Activated naive CD4-positive, alpha-beta T cell (primary cell): Measurements from ENCODE around the gene CUL3.
"Not testable (repeated sequence)": the region's sequence is repeated elsewhere in the genome, so short reads cannot be mapped to it uniquely, and the experiment has no call there.

Source experiments
- DNase-seq, 4 experiments: peaks; one replicate each; lab custom pipeline; 2025; lab: John Stamatoyannopoulos, UW

CUL3 gene

DNA sequence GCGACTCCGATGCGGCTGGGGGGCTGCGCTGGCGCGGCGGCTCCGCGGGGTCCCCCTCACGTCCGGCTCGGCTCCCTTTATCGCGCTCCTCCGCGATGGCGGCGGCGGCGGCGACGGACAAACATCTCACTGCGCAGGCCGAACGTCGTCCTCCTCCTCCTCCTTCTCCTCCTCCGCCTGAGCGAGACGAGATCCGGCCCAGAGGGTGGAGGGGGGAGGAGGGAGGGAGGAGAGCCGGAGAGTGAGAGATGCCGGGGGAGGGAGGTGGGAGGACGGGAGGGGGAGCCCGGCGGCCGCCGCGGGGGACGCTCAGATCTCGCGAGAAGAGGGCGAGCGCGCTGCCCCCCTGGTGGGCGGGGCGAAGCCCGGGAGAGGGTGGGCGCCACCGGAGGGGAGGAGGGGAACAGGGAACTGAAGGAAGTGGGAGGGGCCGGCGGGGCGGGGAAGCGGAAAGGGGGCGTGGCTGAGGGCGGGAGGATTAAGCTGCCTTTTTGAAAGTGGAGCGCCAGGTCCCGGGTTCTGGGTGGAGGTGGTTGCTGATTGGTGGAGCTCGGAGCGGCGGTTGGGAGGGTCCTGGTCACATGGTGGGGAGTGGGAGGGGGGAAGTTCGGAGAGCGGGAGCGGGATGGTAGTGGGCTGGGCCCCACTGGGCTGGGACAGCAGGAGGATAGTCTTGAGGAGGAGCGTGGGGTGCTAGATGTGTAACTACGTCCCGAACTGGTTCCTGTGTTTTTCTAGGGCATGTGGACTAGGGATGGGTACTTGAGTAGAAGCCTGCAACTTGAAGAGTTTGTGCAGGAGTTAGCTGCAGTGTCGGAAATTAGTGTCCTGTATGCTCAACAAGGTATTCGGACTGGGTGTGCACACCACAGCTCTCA is at the start of gene CUL3:
CUL3 (minus strand) TSS at position 153 of the 878 bp plus-strand sequence. CDS start 354 bp downstream, outside the sequence.
- DNase-seq = peak; percentile 99

DNA sequence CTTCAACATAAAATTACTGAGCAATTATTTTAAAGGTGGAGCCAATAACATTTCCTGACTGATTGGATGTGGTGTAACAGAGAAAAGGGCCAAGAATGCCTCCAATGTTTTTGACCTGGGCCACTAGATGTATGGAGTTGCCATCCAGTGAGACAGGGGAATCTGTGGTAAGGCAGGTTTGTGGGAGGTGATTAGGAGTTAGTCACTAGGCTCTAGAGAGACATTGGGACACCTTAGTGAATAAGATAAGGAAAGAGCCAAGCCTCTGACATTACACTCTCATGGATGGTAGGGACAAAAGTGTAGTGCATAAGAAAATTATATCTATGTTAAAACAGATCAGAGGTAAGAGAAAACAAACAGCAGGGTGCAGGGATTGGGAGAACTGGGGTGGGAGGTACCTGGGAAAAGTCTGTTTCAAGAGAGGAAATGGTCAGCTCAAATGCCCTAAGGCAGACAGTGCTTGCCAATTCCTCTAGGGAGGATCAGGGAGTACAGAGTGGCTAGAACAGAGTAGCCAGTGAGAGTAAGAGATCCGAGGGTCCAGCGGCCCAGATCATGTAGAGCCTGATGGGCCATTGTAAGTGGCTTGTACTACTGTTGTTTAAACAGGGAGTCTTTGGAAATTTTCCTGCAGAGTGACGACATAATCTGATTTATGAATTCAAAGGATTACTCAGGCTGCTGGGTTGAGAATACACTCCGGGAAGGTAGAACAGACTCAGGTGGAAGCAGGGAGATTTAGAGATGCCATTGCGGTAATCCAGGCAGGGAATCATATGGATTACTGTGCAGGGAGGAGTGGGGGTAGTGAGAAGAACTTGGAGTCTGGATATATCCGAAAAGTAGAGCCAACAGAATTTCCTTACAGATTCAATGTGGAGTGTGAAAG is 45.7 kb upstream of the CUL3 start:
- DNase-seq = no peak

GRCh38 chr2:224628416-224628815 is 43.3 kb upstream of the CUL3 start:
- DNase-seq = no peak

GRCh38 chr2:224626735-224627134 is 41.6 kb upstream of the CUL3 start:
- no peak for DNase-seq

GRCh38 chr2:224613543-224614286 is 28.6 kb upstream of the CUL3 start:
- no peak for DNase-seq

- DNase-seq = no peak
Measured at GRCh38 chr2:224612578-224612977, 27.4 kb upstream of the CUL3 start.

- no peak for DNase-seq
Measured at GRCh38 chr2:224611938-224612337, 26.8 kb upstream of the CUL3 start.

DNA sequence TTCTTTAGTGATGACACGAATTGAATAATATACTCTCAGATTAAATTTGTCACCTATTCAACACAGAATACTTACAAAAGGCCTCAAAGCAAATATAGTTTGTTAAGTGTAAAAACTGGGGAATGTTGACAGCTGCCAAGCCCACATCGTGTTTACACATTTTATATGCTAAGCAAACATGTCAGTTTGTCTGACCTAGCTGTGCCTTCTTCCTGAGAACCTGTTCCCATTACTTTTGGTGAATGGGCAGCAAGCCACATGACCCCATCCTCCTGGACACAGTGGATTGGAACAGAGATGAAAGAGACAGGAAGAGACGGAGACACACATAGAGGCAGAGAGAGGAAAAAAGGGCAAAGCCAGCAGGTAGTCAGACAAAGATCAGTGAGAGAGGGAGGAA is 22.9 kb upstream of the CUL3 start:
- no peak for DNase-seq

DNA sequence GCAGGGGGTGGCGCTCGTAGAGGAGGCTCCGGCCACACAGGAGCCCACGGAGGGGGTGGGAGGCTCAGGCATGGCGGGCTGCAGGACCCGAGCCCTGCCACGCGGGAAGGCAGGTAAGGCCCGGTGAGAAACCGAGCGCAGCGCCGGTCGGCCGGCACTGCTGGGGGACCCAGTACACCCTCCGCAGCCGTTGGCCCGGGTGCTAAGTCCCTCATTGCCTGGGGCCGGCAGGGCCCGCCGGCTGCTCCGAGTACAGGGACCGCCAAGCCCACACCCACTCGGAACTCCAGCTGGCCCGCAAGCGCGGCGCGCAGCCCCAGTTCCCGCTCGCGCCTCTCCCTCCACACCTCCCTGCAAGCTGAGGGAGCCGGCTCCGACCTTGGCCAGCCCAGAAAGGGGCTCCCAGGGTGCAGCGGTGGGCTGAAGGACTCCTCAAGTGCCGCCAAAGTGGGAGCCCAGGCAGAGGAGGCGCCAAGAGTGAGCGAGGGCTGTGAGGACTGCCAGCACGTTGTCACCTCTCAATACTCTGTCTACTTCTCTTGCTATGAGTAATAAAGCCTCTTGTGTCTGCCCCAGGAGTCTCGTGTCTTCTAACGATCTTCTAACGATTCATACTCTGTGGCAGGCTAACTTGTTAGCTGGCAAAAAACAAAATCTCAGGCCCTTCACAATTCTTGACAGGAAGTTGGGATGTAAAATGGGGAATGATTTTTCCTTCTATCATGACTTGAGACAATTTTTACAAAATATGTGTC is 18.8 kb upstream of the CUL3 start:
- DNase-seq = not testable (repeated sequence)

DNA sequence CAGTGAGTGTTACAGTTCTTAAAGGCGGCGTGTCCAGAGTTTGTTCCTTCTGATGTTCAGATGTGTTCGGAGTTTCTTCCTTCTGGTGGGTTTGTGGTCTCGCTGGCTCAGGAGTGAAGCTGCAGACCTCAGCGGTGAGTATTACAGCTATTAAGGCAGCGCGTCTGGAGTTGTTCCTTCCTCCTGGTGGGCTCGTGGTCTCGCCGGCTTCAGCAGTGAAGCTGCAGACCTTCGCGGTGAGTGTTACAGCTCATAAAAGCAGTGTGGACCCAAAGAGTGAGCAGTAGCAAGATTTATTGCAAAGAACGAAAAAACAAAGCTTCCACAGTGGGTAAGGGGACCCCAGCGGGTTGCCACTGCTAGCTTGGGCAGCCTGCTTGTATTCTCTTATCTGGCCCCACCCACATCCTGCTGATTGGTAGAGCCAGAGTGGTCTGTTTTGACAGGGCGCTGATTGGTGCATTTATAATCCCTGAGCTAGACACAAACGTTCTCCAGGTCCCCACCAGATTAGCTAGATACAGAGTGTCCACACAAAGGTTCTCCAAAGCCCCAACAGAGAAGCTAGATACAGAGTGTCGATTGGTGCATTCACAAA is 17.7 kb upstream of the CUL3 start:
- not testable (repeated sequence) for DNase-seq

DNA sequence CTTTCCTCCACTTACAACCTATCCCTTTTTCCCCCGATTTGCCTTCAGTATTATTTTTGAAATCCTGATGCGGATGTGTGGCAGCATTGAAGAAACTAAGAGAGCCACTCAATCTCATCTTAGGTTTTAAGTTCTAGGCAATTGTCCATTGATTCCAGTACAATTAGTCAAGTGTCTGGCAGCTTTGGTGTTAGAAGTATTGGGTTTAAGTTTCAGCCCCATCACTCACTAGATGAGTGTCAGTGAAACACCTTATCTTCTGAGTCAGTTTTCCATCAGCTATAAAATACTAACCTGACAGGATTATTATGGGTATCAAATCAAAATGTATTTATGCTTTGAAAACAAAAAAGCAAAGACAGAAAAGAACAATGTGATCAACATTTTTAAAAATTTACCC is 16.8 kb upstream of the CUL3 start:
- no peak for DNase-seq

- no peak for DNase-seq
Measured at GRCh38 chr2:224598678-224599077, 13.5 kb upstream of the CUL3 start.

GRCh38 chr2:224596289-224596688 is 11.1 kb upstream of the CUL3 start:
- DNase-seq = no peak

DNA sequence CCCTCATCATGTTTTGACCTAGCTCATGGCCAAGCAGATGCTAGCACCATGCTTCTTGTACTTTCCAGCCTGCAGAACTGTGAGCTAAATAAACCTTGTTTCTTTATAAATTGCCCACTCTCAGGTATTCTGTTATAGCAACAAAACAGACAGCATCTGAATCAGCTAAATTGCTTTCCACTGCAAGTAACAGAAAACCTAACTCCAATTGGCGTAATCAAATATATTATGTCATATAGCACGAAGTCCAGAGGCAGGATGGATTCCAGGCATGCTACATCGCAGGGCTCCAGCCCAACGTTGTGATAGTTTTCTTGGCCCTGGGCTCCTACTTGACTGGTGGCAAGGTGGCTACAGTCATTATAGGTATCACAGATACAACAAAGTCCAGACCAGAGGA is 10.4 kb upstream of the CUL3 start:
- DNase-seq = no peak

- DNase-seq = no peak
Measured at GRCh38 chr2:224594840-224595239, 9.7 kb upstream of the CUL3 start.

- DNase-seq = no peak
Measured at GRCh38 chr2:224591220-224591619, 6.1 kb upstream of the CUL3 start.

DNA sequence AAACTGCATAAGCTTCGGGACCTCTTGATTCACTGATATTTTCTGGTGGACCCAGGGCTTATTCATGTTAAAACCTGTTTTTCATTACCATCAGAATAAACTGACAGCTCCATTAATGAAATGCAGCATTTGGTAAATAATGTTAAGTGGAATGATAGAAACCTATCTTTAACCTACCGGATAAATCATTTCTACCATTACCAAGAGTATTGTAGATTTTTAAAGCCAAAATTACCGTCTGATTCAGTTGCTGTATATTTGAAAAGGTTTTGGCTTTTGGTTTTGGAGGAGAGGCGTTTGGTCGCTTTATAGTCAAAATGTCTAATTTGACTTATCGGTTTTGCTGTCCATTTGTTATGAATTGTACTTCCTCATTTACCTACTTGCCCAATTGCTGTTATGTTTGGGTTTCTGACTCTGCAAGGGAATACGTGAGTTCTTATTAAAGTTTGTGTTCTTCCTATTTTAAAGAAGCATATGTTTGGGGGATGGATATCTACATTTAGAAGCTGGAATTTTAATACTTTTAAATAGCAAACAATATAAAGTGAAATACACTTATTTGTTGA is 1.0 kb upstream of the CUL3 start:
- no peak for DNase-seq

DNA sequence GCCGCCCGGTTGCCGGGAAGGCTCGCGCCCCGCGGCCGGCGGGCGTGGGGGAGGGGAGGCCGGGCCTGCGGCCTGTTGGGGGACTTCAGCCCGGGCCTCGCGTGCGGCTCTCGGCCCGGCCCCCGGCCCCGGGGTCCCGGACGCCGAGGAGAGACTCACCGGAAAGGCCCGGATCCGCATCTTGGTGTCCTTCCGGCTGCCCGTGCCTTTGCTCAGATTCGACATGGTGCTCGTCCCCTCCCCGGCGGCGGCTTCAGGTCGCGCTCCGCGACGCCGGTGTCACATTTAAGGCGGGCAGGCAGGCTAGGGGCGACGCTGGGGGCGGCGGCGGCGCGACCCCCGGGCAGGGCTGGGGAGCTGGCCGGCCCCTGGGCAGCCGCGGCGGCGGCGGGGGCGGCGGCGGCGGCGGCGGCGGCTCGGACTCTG is 365 bp downstream of the CUL3 start:
- DNase-seq = peak; percentile 39 to 59 (median 44)

DNA sequence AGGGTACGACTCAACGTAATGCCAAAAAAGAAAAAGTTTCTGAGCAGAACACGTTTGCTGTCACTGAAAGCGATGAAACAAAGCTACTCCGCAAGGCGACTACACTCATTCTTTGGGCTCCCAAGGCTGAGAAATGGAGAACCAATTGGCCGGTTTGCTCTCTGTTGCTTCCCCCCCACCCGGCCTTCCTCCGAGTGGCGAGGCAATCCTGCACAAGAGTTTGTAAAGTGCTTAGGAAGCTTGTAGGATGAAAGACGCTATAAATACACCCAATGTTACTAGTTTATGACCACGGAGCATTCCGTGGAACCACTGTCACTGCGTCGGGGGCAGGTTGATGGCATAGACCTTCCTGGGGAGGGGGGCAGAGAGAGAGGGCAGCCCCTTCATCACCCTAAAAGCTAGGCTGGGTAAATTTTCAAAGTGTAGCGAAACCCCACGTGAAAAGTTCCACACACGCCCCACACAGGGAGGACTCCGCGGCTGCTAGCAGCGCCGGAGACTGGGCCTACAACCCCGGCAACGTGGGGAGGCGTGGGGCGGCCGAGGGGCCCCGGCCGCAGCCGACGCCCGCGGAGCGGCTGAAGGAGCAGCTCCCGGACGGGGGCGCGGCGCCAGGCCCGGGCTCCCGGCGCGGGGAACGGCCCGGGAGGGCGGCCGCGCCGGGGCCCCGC is 915 bp downstream of the CUL3 start:
- DNase-seq = peak in 2 of 4 experiments; percentile 10 to 25

DNA sequence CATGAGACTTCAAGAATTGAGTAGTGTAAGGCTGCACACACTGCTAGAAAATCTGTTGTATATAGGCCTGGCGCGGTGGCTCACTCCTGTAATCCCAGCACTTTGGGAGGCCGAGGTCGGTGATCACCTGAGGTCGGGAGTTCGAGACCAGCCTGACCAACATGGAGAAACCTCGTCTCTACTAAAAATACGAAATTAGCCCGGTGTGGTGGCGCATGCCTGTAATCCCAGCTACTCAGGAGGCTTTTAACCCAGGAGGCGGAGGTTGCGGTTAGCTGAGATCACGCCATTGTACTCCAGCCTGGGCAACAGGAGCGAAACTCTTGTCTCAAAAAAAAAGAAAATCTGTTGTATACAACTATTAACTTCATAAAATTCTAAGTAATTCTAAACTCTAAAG is 2.1 kb downstream of the CUL3 start:
- not testable (repeated sequence) for DNase-seq
